SK-N-SH (cell line): Measurements from ENCODE around the gene DGKE.
A peak's percentile ranks its signal among the peaks of the same experiment; 100 is the strongest.

ENCODE experiments used
- EZH2phosphoT487 ChIP-seq: fragments of 200-600 bp; sonication (generic); IDR thresholded peaks from 2 replicates; pipeline ENCODE4 v1.6.1; 2017; ENCODE audit warnings: low read depth, mixed run types, mild to moderate bottlenecking, antibody characterized with exemption, moderate library complexity, borderline replicate concordance
- FOXJ3 ChIP-seq: sonication (generic); formaldehyde crosslinking; IDR thresholded peaks from 2 replicates; pipeline ENCODE4 v1.5.1; 2020; ENCODE audit warnings: mild to moderate bottlenecking, missing genetic modification reagents
- JUND ChIP-seq: IDR thresholded peaks from 2 replicates; pipeline ENCODE4 v1.4.0; 2012
- NFIC ChIP-seq: IDR thresholded peaks from 2 replicates; pipeline ENCODE4 v1.4.0; 2012; ENCODE audit warnings: borderline replicate concordance
- RCOR1 ChIP-seq: fragments of 150-350 bp; IDR thresholded peaks from 2 replicates; pipeline ENCODE4 v1.6.1; 2017; ENCODE audit warnings: antibody characterized with exemption, low read length
- REST ChIP-seq: IDR thresholded peaks from 2 replicates; pipeline ENCODE4 v1.6.1; 2012; ENCODE audit warnings: mild to moderate bottlenecking, low read depth, low read length, moderate library complexity
- SIN3A ChIP-seq: IDR thresholded peaks from 2 replicates; pipeline ENCODE4 v1.6.1; 2012; ENCODE audit warnings: low read depth, mild to moderate bottlenecking, low read length, moderate library complexity, borderline replicate concordance
- TAF1 ChIP-seq: IDR thresholded peaks from 2 replicates; pipeline ENCODE4 v1.6.1; 2012; ENCODE audit warnings: low read depth, mild to moderate bottlenecking, low read length, moderate library complexity, borderline replicate concordance
- YY1 ChIP-seq: IDR thresholded peaks from 2 replicates; pipeline ENCODE4 v1.4.0; 2012; ENCODE audit warnings: low read depth, mild to moderate bottlenecking
- TF ChIP-seq, protein P1 (sequence below): fragments of 200-600 bp; sonication (generic); IDR thresholded peaks from 2 replicates; pipeline ENCODE4 v1.6.1; 2017; ENCODE audit warnings: antibody characterized with exemption, mild to moderate bottlenecking, moderate library complexity
- TF ChIP-seq, protein P2 (sequence below): fragments of 150-350 bp; IDR thresholded peaks from 2 replicates; pipeline ENCODE4 v1.6.1; 2017; ENCODE audit warnings: antibody characterized with exemption, low read length, low read depth, borderline replicate concordance

GRCh38 chr17:56815711-56816110 is 18.2 kb upstream of the DGKE start:
- TF ChIP-seq, protein P1, sequence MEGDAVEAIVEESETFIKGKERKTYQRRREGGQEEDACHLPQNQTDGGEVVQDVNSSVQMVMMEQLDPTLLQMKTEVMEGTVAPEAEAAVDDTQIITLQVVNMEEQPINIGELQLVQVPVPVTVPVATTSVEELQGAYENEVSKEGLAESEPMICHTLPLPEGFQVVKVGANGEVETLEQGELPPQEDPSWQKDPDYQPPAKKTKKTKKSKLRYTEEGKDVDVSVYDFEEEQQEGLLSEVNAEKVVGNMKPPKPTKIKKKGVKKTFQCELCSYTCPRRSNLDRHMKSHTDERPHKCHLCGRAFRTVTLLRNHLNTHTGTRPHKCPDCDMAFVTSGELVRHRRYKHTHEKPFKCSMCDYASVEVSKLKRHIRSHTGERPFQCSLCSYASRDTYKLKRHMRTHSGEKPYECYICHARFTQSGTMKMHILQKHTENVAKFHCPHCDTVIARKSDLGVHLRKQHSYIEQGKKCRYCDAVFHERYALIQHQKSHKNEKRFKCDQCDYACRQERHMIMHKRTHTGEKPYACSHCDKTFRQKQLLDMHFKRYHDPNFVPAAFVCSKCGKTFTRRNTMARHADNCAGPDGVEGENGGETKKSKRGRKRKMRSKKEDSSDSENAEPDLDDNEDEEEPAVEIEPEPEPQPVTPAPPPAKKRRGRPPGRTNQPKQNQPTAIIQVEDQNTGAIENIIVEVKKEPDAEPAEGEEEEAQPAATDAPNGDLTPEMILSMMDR: no peak
- TF ChIP-seq JUND: no peak
- no peak for TF ChIP-seq NFIC
- 0 out of 2 replicates have a peak, but pooled peaks have one; percentile 24 for TF ChIP-seq SIN3A
- no peak for TF ChIP-seq REST
- TF ChIP-seq YY1: no peak
- TF ChIP-seq, protein P2, sequence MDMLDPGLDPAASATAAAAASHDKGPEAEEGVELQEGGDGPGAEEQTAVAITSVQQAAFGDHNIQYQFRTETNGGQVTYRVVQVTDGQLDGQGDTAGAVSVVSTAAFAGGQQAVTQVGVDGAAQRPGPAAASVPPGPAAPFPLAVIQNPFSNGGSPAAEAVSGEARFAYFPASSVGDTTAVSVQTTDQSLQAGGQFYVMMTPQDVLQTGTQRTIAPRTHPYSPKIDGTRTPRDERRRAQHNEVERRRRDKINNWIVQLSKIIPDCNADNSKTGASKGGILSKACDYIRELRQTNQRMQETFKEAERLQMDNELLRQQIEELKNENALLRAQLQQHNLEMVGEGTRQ: no peak
- TF ChIP-seq EZH2phosphoT487: no peak
- no peak for TF ChIP-seq RCOR1
- no peak for TF ChIP-seq FOXJ3
- TF ChIP-seq TAF1: no peak
